Colonic mucosa (tissue), 4 donors: ENCODE data around the gene VAMP5. TPM values are rescaled to one million over a fixed set of nuclear protein-coding genes. Genes with fewer than 3 reads are reported as not detected.
A peak's percentile ranks its signal among the peaks of the same experiment; 100 is the strongest.

ENCODE experiments used
- DNase-seq: peaks from one replicate; pipeline ENCODE4 v3.0.0-alpha.2; 2020
- H3K27ac ChIP-seq: fragments of 200-600 bp; one replicate; pipeline ENCODE4 v1.8.0; 2021
- H3K27me3 ChIP-seq: fragments of 200-600 bp; one replicate; pipeline ENCODE4 v1.8.0; 2021
- H3K36me3 ChIP-seq: fragments of 200-600 bp; one replicate; pipeline ENCODE4 v1.8.0; 2021
- H3K4me1 ChIP-seq: fragments of 200-600 bp; one replicate; pipeline ENCODE4 v1.8.0; 2021; ENCODE audit warnings: mild to moderate bottlenecking
- H3K4me3 ChIP-seq: fragments of 200-600 bp; one replicate; pipeline ENCODE4 v1.8.0; 2021
- H3K9ac ChIP-seq, 2 donors: one replicate each; pipeline ENCODE4 v1.7.0; 2013; ENCODE audit warnings: control low read depth in 2 of 2, low read depth in 2 of 2, low read length in 2 of 2
- H3K9me3 ChIP-seq: fragments of 200-600 bp; one replicate; pipeline ENCODE4 v1.8.0; 2021
- intact Hi-C: fragments of 100-400 bp; cut with DNase I; formaldehyde crosslinking; loops from one replicate; pipeline ENCODE4 v1.14.1; 2022
- total RNA-seq, 2 donors: library from RNA; stranded (reverse); fragmentation: NEBNext Ultra II Directional in 1 of 2; extraction: Animal tissue kit (Norgen Biotek cat#: 25700) in 1 of 2; gene quantifications; one replicate each; pipeline ENCODE4 v1.2.1, GENCODE V29; 2021
- TF ChIP-seq, protein P1 (sequence below): fragments of 200-600 bp; IDR thresholded peaks from one replicate; pipeline ENCODE4 v1.8.0; 2022; ENCODE audit warnings: antibody characterized with exemption, mild to moderate bottlenecking
- donor health status: healthy.
- donor health status: DM: no; HTN: no; CAD: no.
- donor health status: DM: no; HTN: no; CAD: no.

Gene VAMP5
- total RNA-seq, 2 donors from 2014 or later = 14.0 to 16.9 TPM

DNA sequence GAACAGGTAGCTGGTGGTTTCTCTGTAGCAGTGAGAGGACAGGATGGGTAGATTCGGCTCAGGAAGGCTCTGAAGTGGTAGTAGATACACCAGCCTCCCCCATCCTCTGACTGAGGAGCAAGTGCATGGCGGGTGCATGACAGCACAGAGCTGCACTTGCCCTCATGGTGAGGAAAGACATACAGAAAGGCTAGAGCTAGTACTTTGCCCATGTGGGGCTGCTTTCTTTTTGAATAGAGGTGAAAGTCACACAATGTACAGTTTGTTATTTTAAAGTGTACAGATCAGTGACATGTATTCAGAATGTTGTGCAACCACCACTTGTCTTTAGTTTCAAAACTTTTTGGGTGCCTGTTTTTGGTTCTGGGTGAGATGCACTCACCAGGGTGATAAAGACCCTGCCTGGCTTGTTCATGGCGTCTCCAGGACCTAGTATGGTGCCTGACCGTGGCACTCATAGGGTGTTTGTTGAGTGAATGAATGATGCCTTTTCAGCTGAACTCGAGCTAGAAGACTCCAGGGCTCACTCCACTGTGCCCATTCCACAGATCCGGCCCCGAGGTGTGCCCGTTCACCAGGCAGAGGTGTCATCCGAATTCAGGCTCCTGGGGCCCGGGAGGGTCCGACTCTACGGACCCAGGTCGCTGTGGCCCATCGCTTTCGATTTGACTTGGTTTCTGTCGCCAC is 421 bp upstream of the VAMP5 start:
- H3K4me1 ChIP-seq = peaks cover 14% of the 10 kb centered on the region
- H3K4me3 ChIP-seq = peak overlapping the region; percentile 49
- H3K9ac ChIP-seq = peak overlapping the region; percentile 14 to 90
- H3K27ac ChIP-seq = peak overlapping the region; percentile 78
- H3K27me3 ChIP-seq = no peaks in the 10 kb centered on the region
- no peak for DNase-seq
- intact Hi-C loops = no loop called here
- no peaks in the 10 kb centered on the region for H3K36me3 ChIP-seq
- TF ChIP-seq, protein P1, sequence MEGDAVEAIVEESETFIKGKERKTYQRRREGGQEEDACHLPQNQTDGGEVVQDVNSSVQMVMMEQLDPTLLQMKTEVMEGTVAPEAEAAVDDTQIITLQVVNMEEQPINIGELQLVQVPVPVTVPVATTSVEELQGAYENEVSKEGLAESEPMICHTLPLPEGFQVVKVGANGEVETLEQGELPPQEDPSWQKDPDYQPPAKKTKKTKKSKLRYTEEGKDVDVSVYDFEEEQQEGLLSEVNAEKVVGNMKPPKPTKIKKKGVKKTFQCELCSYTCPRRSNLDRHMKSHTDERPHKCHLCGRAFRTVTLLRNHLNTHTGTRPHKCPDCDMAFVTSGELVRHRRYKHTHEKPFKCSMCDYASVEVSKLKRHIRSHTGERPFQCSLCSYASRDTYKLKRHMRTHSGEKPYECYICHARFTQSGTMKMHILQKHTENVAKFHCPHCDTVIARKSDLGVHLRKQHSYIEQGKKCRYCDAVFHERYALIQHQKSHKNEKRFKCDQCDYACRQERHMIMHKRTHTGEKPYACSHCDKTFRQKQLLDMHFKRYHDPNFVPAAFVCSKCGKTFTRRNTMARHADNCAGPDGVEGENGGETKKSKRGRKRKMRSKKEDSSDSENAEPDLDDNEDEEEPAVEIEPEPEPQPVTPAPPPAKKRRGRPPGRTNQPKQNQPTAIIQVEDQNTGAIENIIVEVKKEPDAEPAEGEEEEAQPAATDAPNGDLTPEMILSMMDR = no peak
- H3K9me3 ChIP-seq = no peaks in the 10 kb centered on the region

DNA sequence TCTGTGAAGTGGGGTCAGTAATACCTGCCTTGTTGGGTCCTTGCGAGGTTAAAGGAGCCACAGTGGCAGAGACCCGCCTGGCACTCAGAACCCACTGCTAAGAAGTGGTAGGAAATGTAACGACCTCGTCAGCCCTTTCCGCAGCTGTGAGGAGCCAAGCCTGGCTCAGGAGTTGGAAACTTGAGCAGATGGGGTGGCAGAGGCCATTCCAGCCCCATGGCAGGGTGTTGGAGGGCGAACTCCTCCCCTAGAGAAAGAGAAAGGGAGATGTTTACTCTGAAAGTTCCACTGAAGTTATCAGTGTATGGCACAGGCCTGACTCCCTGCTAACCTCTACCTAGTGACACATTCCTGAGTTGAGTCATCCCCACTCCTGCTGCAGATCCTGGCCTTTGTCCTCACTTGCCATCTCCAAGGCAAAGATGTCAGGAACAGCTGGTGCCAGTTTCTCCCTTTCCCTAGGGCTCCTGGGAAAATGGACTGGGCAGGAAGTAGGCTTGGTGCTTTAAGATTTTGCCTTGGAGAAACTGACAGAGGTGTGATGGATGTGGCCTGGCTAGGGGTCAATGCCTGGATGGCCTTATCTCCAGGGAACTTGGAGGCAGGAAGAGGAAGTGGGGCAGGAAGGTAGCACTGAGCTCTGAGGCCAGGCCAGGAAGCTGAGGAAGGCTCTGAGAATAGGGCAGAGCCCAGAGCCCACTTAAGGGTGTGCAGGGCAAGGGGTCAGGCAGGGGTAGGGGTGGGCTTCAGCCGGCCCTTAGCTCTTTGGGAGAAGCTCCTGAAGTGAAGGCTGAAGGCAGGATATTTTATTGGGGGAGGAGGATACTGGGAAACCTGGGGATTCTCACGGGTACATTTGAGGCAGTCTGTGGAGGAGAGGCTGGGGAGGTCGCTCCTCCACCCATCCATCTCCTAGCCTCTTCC is 888 bp downstream of the VAMP5 start:
- H3K4me3 ChIP-seq = peak overlapping the region; percentile 49
- peak overlapping the region; percentile 78 for H3K27ac ChIP-seq
- H3K36me3 ChIP-seq = no peaks in the 10 kb centered on the region
- intact Hi-C loops = no loop called here
- peak; percentile 79 for DNase-seq
- no peaks in the 10 kb centered on the region for H3K27me3 ChIP-seq
- H3K9me3 ChIP-seq = no peaks in the 10 kb centered on the region
- H3K9ac ChIP-seq = peak overlapping the region; percentile 52 to 90
- H3K4me1 ChIP-seq = peaks cover 8% of the 10 kb centered on the region
- TF ChIP-seq, protein P1 = no peak

DNA sequence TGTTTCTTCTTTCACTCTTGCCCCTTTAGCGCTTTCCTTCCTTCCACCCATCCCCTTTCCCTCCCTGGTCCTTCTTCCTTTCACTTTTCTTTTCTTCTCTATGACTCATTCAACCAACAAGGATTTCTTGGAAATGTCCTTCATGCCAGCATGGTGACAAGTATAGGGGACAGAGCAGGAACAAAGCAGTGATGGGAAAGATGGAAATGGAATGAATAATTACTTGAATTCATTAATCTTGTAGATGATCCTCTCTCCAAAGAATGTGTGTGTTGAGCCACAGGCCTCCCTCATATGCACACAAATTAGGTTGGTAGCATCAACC is 1.5 kb downstream of the VAMP5 start:
- Histone ChIP-seq H3K4me3 (no peak overlapping the region), H3K9ac (no peak overlapping the region), H3K4me1 (peaks cover 8% of the 10 kb centered on the region), H3K9me3 (no peaks in the 10 kb centered on the region), H3K27ac (peak overlapping the region; percentile 78), H3K27me3 (no peaks in the 10 kb centered on the region), H3K36me3 (no peaks in the 10 kb centered on the region)
- intact Hi-C loops = no loop called here
- DNase-seq = no peak
- TF ChIP-seq, protein P1 = no peak

DNA sequence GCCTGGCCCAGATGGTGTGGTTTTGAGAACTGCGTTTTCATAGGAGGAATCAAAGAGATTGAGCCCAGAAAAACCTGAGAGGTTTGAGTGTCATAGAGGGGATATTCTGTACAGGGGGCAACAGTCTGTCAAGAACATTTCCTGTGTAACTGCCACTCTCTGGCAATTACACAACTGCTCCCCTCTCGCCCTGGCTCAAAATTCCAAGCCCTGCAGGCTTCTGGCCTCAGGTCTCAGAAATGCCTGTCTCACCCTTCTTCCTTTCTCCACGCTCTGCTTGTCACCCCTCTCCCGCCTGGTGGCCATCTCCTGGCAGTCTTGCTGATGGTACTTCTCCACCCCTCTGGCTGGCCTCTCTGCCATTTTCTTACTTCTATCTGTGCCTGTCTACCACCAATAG is 4.0 kb downstream of the VAMP5 start:
- H3K4me1 ChIP-seq = peaks cover 8% of the 10 kb centered on the region
- H3K27me3 ChIP-seq = no peaks in the 10 kb centered on the region
- no peaks in the 10 kb centered on the region for H3K36me3 ChIP-seq
- DNase-seq = no peak
- no peak overlapping the region for H3K4me3 ChIP-seq
- no peaks in the 10 kb centered on the region for H3K9me3 ChIP-seq
- H3K9ac ChIP-seq = no peak overlapping the region
- TF ChIP-seq, protein P1 = no peak
- intact Hi-C loops = no loop called here
- H3K27ac ChIP-seq = peak overlapping the region; percentile 23

DNA sequence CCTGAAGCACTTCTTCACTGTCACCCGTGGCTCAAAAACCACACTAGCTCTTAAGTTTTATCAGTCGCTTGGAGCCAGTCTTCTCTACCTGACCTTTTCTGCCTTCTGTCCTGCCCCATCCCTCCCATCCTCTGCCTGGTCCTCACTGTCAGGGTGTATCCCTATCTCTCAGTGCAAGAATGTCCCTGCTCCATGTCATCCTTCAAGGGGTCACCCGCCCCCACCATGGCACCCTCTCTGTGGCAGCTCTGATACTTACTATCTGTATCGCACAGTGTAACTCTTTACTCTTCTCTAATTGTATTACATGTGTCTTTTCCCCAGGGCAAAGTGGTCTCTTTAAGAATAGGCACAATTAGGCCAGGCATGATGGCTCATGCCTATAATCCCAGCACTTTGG is 4.4 kb downstream of the VAMP5 start:
- TF ChIP-seq, protein P1 = no peak
- Histone ChIP-seq H3K4me3 (no peak overlapping the region), H3K36me3 (no peaks in the 10 kb centered on the region), H3K27me3 (no peaks in the 10 kb centered on the region), H3K27ac (no peak overlapping the region), H3K9me3 (no peaks in the 10 kb centered on the region), H3K4me1 (peaks cover 8% of the 10 kb centered on the region), H3K9ac (no peak overlapping the region)
- no peak for DNase-seq
- intact Hi-C loops = no loop called here
